ENCODE measurements around the gene KCNQ1OT1.

GRCh38 chr11:2649400-2649799, 50.4 kb downstream of the KCNQ1OT1 start:
- TF ChIP-seq CREB5 (CRISPR knock-in tag; IDR thresholded peaks at IDR 0.05) = no peak
- TF ChIP-seq TBL1XR1 (IDR thresholded peaks at IDR 0.05; ENCODE audit: low read length in 2 of 2) = no peak
